Measurements from ENCODE around the gene UTS2B.

DNA sequence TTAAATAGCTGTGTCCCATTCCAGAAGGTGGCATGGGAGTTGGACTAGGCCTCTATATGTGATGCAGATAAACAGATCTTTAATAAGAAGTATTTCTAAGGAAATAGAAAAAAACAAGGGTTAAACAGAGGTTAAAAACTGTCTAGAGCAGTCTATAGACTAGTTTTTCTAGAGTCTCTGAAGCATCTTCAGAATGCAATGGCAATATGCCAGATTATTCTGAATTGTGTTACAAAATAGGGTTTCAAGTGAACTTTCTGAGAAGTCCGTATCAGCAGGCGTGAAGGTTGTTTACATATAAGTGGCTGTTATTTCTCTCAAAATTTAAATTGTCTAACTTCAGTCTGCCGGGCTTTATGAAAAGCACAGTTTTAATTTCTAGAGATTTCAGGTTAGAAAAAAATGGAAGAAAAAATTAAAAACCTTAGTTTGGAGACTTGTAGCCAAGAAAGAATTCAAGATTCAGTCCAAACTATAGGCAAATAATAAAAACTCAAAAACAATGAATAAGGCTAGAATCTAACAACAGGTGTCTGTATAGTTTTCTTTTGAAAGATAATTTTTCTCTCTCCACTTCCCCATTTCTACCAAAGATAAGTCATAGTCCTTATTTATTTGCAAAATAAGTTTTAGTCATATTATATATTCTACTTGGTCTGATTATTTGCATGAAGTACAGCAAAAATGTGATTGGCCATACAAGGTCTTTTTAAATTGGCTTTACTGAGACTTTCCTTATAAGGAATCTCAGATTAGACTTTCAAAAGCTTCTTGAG is 76.0 kb downstream of the UTS2B start:
- TF ChIP-seq CTCF (IDR thresholded peaks at IDR 0.05) = no peak
- TF ChIP-seq POLR2A (IDR thresholded peaks at IDR 0.05) = no peak
